Thyroid gland (tissue), 4 donors: ENCODE results near the gene MAP3K8.

ENCODE experiments used
- POLR2A ChIP-seq, 2 donors: fragments of 450-650 bp; IDR thresholded peaks; one replicate each; pipeline ENCODE4 v1.6.1; 2017; ENCODE audit warnings: antibody characterized with exemption in 2 of 2, mild to moderate bottlenecking in 2 of 2, moderate library complexity in 1 of 2
- TF ChIP-seq, protein P1 (sequence below), 6 experiments: fragments of 200-600 bp in 3 of 6; fragments of 450-650 bp in 3 of 6; sonication (generic) in 3 of 6; IDR thresholded peaks; one replicate each; pipeline ENCODE4 v1.5.1; 2016 to 2019; ENCODE audit warnings: antibody characterized with exemption in 6 of 6, mild to moderate bottlenecking in 2 of 6, inconsistent platforms in 1 of 6, moderate library complexity in 1 of 6

DNA sequence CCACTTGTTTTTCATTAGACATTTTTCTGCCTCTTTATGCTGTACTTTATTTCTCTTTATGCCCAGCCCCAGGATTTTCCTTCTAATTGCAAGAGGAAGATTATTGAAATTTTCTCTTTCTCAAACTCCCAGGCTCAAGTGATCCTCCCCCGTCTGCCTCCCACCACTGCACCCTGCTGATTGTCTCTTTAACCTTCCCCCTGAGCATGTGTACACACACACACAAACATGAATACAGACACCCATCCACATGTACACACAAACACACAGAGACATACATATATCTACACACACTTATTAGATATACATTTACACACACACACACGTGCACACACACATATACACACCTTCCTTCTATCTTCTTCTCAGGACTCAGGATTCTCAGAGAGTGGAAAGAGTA lies 37.3 kb upstream of the MAP3K8 start:
- TF ChIP-seq, protein P1, sequence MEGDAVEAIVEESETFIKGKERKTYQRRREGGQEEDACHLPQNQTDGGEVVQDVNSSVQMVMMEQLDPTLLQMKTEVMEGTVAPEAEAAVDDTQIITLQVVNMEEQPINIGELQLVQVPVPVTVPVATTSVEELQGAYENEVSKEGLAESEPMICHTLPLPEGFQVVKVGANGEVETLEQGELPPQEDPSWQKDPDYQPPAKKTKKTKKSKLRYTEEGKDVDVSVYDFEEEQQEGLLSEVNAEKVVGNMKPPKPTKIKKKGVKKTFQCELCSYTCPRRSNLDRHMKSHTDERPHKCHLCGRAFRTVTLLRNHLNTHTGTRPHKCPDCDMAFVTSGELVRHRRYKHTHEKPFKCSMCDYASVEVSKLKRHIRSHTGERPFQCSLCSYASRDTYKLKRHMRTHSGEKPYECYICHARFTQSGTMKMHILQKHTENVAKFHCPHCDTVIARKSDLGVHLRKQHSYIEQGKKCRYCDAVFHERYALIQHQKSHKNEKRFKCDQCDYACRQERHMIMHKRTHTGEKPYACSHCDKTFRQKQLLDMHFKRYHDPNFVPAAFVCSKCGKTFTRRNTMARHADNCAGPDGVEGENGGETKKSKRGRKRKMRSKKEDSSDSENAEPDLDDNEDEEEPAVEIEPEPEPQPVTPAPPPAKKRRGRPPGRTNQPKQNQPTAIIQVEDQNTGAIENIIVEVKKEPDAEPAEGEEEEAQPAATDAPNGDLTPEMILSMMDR (IDR thresholded peaks at IDR 0.05) = no peak
- no peak for TF ChIP-seq POLR2A (IDR thresholded peaks at IDR 0.05)
